Skeletal muscle satellite cell (primary cell): ENCODE measurements around the gene EXOC7.
A peak's percentile ranks its signal among the peaks of the same experiment; 100 is the strongest.
"Not testable (repeated sequence)": the region's sequence is repeated elsewhere in the genome, so short reads cannot be mapped to it uniquely, and the experiment has no call there.

Source experiments
- H3K27me3 ChIP-seq: 2 replicates; pipeline ENCODE4 v1.7.0; 2013; ENCODE audit warnings: low read length; ENCODE audit not compliant: control insufficient read depth, insufficient read depth
- H3K36me3 ChIP-seq: 2 replicates; pipeline ENCODE4 v1.7.0; 2013; ENCODE audit warnings: mild to moderate bottlenecking, control low read depth, low read length; ENCODE audit not compliant: insufficient read depth
- H3K4me1 ChIP-seq: 2 replicates; pipeline ENCODE4 v1.7.0; 2013; ENCODE audit warnings: low read length; ENCODE audit not compliant: control insufficient read depth, insufficient read depth
- H3K4me2 ChIP-seq: 2 replicates; pipeline ENCODE4 v1.7.0; 2013; ENCODE audit warnings: mild to moderate bottlenecking, low read length
- H3K4me3 ChIP-seq: 2 replicates; pipeline ENCODE4 v1.7.0; 2013; ENCODE audit warnings: low read length
- H3K9ac ChIP-seq: 2 replicates; pipeline ENCODE4 v1.7.0; 2013; ENCODE audit warnings: mild to moderate bottlenecking, low read depth, low read length, moderate library complexity
- H3K9me3 ChIP-seq: replicated peaks from 2 replicates; pipeline ENCODE4 v1.7.0; 2013; ENCODE audit warnings: mild to moderate bottlenecking, control low read depth, low read length

EXOC7 gene

GRCh38 chr17:76049836-76050537, 53.6 kb downstream of the EXOC7 start:
- Histone ChIP-seq H3K9me3 (peaks cover 4% of the 10 kb centered on the region), H3K4me3 (no peak overlapping the region), H3K36me3 (peaks cover 80% of the 10 kb centered on the region), H3K4me2 (no peak overlapping the region), H3K4me1 (peaks cover 27% of the 10 kb centered on the region), H3K9ac (no peak overlapping the region), H3K27me3 (no peaks in the 10 kb centered on the region)

GRCh38 chr17:76049239-76049638, 54.3 kb downstream of the EXOC7 start:
- Histone ChIP-seq H3K4me3 (no peak overlapping the region), H3K36me3 (peaks cover 84% of the 10 kb centered on the region), H3K9me3 (peaks cover 4% of the 10 kb centered on the region), H3K4me1 (peaks cover 27% of the 10 kb centered on the region), H3K9ac (no peak overlapping the region), H3K27me3 (no peaks in the 10 kb centered on the region), H3K4me2 (no peak overlapping the region)

- Histone ChIP-seq H3K36me3 (peaks cover 84% of the 10 kb centered on the region), H3K27me3 (no peaks in the 10 kb centered on the region), H3K9ac (no peak overlapping the region), H3K9me3 (peaks cover under 1% of the 10 kb centered on the region), H3K4me1 (peaks cover 22% of the 10 kb centered on the region), H3K4me3 (no peak overlapping the region), H3K4me2 (peak overlapping the region; percentile 19)
Measured at GRCh38 chr17:76048711-76049110, 54.9 kb downstream of the EXOC7 start.

- peak overlapping the region; percentile 19 for H3K4me2 ChIP-seq
- no peak overlapping the region for H3K4me3 ChIP-seq
- peaks cover 86% of the 10 kb centered on the region for H3K36me3 ChIP-seq
- H3K4me1 ChIP-seq: peaks cover 16% of the 10 kb centered on the region
- H3K9ac ChIP-seq: no peak overlapping the region
- H3K27me3 ChIP-seq: no peaks in the 10 kb centered on the region
- no peaks in the 10 kb centered on the region for H3K9me3 ChIP-seq
Measured at GRCh38 chr17:76048025-76048605, 55.5 kb downstream of the EXOC7 start.

- Histone ChIP-seq H3K36me3 (peaks cover 90% of the 10 kb centered on the region), H3K4me2 (no peak overlapping the region), H3K9ac (no peak overlapping the region), H3K9me3 (no peaks in the 10 kb centered on the region), H3K27me3 (no peaks in the 10 kb centered on the region), H3K4me3 (no peak overlapping the region), H3K4me1 (peaks cover 15% of the 10 kb centered on the region)
Measured at GRCh38 chr17:76046064-76046463, 57.5 kb downstream of the EXOC7 start.

- peaks cover 89% of the 10 kb centered on the region for H3K36me3 ChIP-seq
- not testable (repeated sequence) for H3K4me2 ChIP-seq, H3K9me3 ChIP-seq
Measured at GRCh38 chr17:76044475-76045007, 59.0 kb downstream of the EXOC7 start.

GRCh38 chr17:76042868-76043267, 60.7 kb downstream of the EXOC7 start:
- not testable (repeated sequence) for H3K4me1 ChIP-seq, H3K27me3 ChIP-seq, H3K9ac ChIP-seq, H3K4me2 ChIP-seq, H3K4me3 ChIP-seq, H3K9me3 ChIP-seq
- H3K36me3 ChIP-seq: peaks cover 83% of the 10 kb centered on the region

More at GRCh38 chr17:76044475-76045007, 59.0 kb downstream of the EXOC7 start:
- not testable (repeated sequence) for H3K4me3 ChIP-seq, H3K9ac ChIP-seq, H3K27me3 ChIP-seq
- peaks cover 15% of the 10 kb centered on the region for H3K4me1 ChIP-seq

GRCh38 chr17:76040376-76040775, 63.2 kb downstream of the EXOC7 start:
- no peaks in the 10 kb centered on the region for H3K9me3 ChIP-seq
- H3K4me1 ChIP-seq: no peaks in the 10 kb centered on the region
- peaks cover 64% of the 10 kb centered on the region for H3K36me3 ChIP-seq
- no peak overlapping the region for H3K4me2 ChIP-seq
- no peaks in the 10 kb centered on the region for H3K27me3 ChIP-seq
- no peak overlapping the region for H3K4me3 ChIP-seq
- no peak overlapping the region for H3K9ac ChIP-seq

- no peaks in the 10 kb centered on the region for H3K27me3 ChIP-seq
- H3K9me3 ChIP-seq: no peaks in the 10 kb centered on the region
- H3K4me2 ChIP-seq: no peak overlapping the region
- H3K9ac ChIP-seq: no peak overlapping the region
- no peak overlapping the region for H3K4me3 ChIP-seq
- peaks cover 52% of the 10 kb centered on the region for H3K36me3 ChIP-seq
- no peaks in the 10 kb centered on the region for H3K4me1 ChIP-seq
Measured at GRCh38 chr17:76039121-76039520, 64.5 kb downstream of the EXOC7 start.

- Histone ChIP-seq H3K27me3 (no peaks in the 10 kb centered on the region), H3K4me2 (no peak overlapping the region), H3K9me3 (no peaks in the 10 kb centered on the region), H3K4me1 (no peaks in the 10 kb centered on the region), H3K36me3 (peaks cover 41% of the 10 kb centered on the region), H3K4me3 (no peak overlapping the region), H3K9ac (no peak overlapping the region)
Measured at GRCh38 chr17:76038050-76038449, 65.5 kb downstream of the EXOC7 start.

GRCh38 chr17:76036497-76037261, 66.9 kb downstream of the EXOC7 start:
- no peak overlapping the region for H3K4me2 ChIP-seq
- no peaks in the 10 kb centered on the region for H3K9me3 ChIP-seq
- H3K4me1 ChIP-seq: no peaks in the 10 kb centered on the region
- H3K4me3 ChIP-seq: no peak overlapping the region
- H3K9ac ChIP-seq: no peak overlapping the region
- H3K36me3 ChIP-seq: peaks cover 32% of the 10 kb centered on the region
- H3K27me3 ChIP-seq: no peaks in the 10 kb centered on the region
